Natural killer cell (primary cell): ENCODE results near the gene FOXP1. TPM values are rescaled to one million over a fixed set of nuclear protein-coding genes. Genes with fewer than 3 reads are reported as not detected.

ENCODE experiments used
- ATAC-seq, 3 donors: fragments of 150-1000 bp in 2 of 3; fragments of 200-7000 bp in 1 of 3; cut with Tn5 transposase; 1 replicate in 1 of 3; 2 replicates in 2 of 3; pipeline ENCODE4 v1.10.0; 2021; ENCODE audit warnings: mild to moderate bottlenecking in 2 of 3, moderate library complexity in 2 of 3
- DNase-seq, 2 donors: peaks; one replicate each; pipeline versions ENCODE4 v3.0.0 to v3.0.0-alpha.2; 2013 to 2021; ENCODE audit warnings: mixed read lengths in 1 of 2
- H3K27ac ChIP-seq: one replicate; pipeline ENCODE4 v1.5.1; 2013; ENCODE audit warnings: mild to moderate bottlenecking, low read length
- H3K27me3 ChIP-seq: one replicate; pipeline ENCODE4 v1.6.1; 2013; ENCODE audit warnings: low read length; ENCODE audit not compliant: control insufficient read depth, insufficient read depth
- H3K36me3 ChIP-seq: one replicate; pipeline ENCODE4 v1.6.1; 2013; ENCODE audit warnings: low read length; ENCODE audit not compliant: control insufficient read depth, insufficient read depth
- H3K4me1 ChIP-seq: one replicate; pipeline ENCODE4 v1.6.1; 2013; ENCODE audit warnings: low read length; ENCODE audit not compliant: control insufficient read depth, insufficient read depth
- H3K4me3 ChIP-seq: one replicate; pipeline ENCODE4 v1.5.1; 2013; ENCODE audit warnings: low read length
- H3K9me3 ChIP-seq: one replicate; pipeline ENCODE4 v1.6.1; 2013; ENCODE audit warnings: low read length; ENCODE audit not compliant: control insufficient read depth, insufficient read depth
- H3K27ac Mint-ChIP-seq, 2 donors: one replicate each; pipeline ENCODE4 v1.8.0; 2022; ENCODE audit warnings: mild to moderate bottlenecking in 2 of 2, mixed read lengths in 2 of 2, moderate library complexity in 1 of 2
- H3K27me3 Mint-ChIP-seq, 2 donors: one replicate each; pipeline ENCODE4 v1.8.0; 2022; ENCODE audit warnings: low read depth in 2 of 2, mixed read lengths in 2 of 2
- H3K36me3 Mint-ChIP-seq: one replicate; pipeline ENCODE4 v1.8.0; 2022; ENCODE audit warnings: mixed read lengths
- H3K4me1 Mint-ChIP-seq, 2 donors: one replicate each; pipeline ENCODE4 v1.8.0; 2022; ENCODE audit warnings: mixed read lengths in 2 of 2
- H3K4me3 Mint-ChIP-seq: one replicate; pipeline ENCODE4 v1.8.0; 2022; ENCODE audit warnings: mild to moderate bottlenecking, moderate library complexity, mixed read lengths
- H3K9me3 Mint-ChIP-seq, 2 donors: one replicate each; pipeline ENCODE4 v1.8.0; 2022; ENCODE audit warnings: mixed read lengths in 2 of 2
- CTCF ChIP-seq: fragments of 200-600 bp; IDR thresholded peaks from one replicate; pipeline ENCODE4 v1.8.0; 2022; ENCODE audit warnings: antibody characterized with exemption
- WGBS: methylation state at CpG from one replicate; pipeline ENCODE4 v1.1.7; 2013; ENCODE audit warnings: missing lambda C conversion rate; ENCODE audit not compliant: insufficient coverage; 5-methylcytosine and 5-hydroxymethylcytosine counted together
- intact Hi-C: fragments of 100-400 bp; cut with micrococcal nuclease; formaldehyde crosslinking; loops from one replicate; pipeline ENCODE4 v1.14.2; 2022
- total RNA-seq, 4 donors: library from RNA; stranded (reverse); fragments of 120-200 nt in 1 of 4; gene quantifications; one replicate each; pipeline versions ENCODE4 v1.2.3 to v1.2.4, GENCODE V29; 2013 to 2022

The FOXP1 gene
- total RNA-seq, 3 donors from 2014 or later (not counting 1 experiment from before 2014, with no cell fraction given) = 166 to 185 (median 166) TPM

- no peaks in the 10 kb centered on the region for H3K9me3 Mint-ChIP-seq
- ATAC-seq (peak in 1 of 3 donors; percentile 22), DNase-seq (peak in 1 of 2 donors; percentile 59)
- Histone ChIP-seq H3K9me3 (no peaks in the 10 kb centered on the region), H3K4me3 (no peak overlapping the region), H3K4me1 (peaks cover 58% of the 10 kb centered on the region), H3K36me3 (no peaks in the 10 kb centered on the region), H3K27ac (no peak overlapping the region), H3K27me3 (no peaks in the 10 kb centered on the region)
- H3K27me3 Mint-ChIP-seq = no peaks in the 10 kb centered on the region
- H3K36me3 Mint-ChIP-seq = no peaks in the 10 kb centered on the region
- WGBS = 31% methylated on average over 3 of the region's 3 CpGs
- H3K4me1 Mint-ChIP-seq = peaks cover 57 to 61% of the 10 kb centered on the region in 2 donors
- H3K27ac Mint-ChIP-seq = no peak overlapping the region
- intact Hi-C loops = loop anchor here (1.0 kb wide), 1 partner anchor 517 kb away; no protein-coding TSS in a partner anchor
- no peak for TF ChIP-seq CTCF
- H3K4me3 Mint-ChIP-seq = peak overlapping the region; percentile 93
These were observed 516.7 kb downstream of the FOXP1 start for GRCh38 chr3:71066849-71067261.

GRCh38 chr3:71066356-71066755, 517.2 kb downstream of the FOXP1 start:
- no peaks in the 10 kb centered on the region for H3K9me3 ChIP-seq
- H3K9me3 Mint-ChIP-seq = no peaks in the 10 kb centered on the region
- no peaks in the 10 kb centered on the region for H3K36me3 ChIP-seq
- peak overlapping the region; percentile 27 for H3K27ac ChIP-seq
- DNase-seq (peak in 1 of 2 donors; percentile 79), ATAC-seq (no peak)
- H3K4me3 Mint-ChIP-seq = peak overlapping the region; percentile 93
- TF ChIP-seq CTCF = no peak
- peaks cover 53% of the 10 kb centered on the region for H3K4me1 ChIP-seq
- H3K27me3 Mint-ChIP-seq = no peaks in the 10 kb centered on the region
- H3K27ac Mint-ChIP-seq = no peak overlapping the region
- 12% methylated on average over 4 of the region's 6 CpGs for WGBS
- H3K4me3 ChIP-seq = no peak overlapping the region
- no peaks in the 10 kb centered on the region for H3K27me3 ChIP-seq
- no peaks in the 10 kb centered on the region for H3K36me3 Mint-ChIP-seq
- peaks cover 52 to 58% of the 10 kb centered on the region in 2 donors for H3K4me1 Mint-ChIP-seq
- intact Hi-C loops = loop anchor here (1.0 kb wide), 1 partner anchor 518 kb away; no protein-coding TSS in a partner anchor

GRCh38 chr3:71065764-71066013, 517.8 kb downstream of the FOXP1 start:
- no peaks in the 10 kb centered on the region for H3K36me3 ChIP-seq
- Mint-ChIP-seq H3K27me3 (no peaks in the 10 kb centered on the region), H3K4me3 (peak overlapping the region; percentile 93), H3K9me3 (no peaks in the 10 kb centered on the region), H3K27ac (no peak overlapping the region), H3K36me3 (no peaks in the 10 kb centered on the region), H3K4me1 (peaks cover 45 to 51% of the 10 kb centered on the region in 2 donors)
- H3K4me1 ChIP-seq = peaks cover 46% of the 10 kb centered on the region
- peak overlapping the region; percentile 94 for H3K27ac ChIP-seq
- TF ChIP-seq CTCF = no peak
- DNase-seq = no peak
- no peaks in the 10 kb centered on the region for H3K9me3 ChIP-seq
- peak overlapping the region; percentile 74 for H3K4me3 ChIP-seq
- intact Hi-C loops = loop anchor here (1.0 to 2.0 kb wide), 6 partner anchors 15 to 519 kb away; no protein-coding TSS in a partner anchor
- ATAC-seq = no peak
- 17% methylated on average over 4 of the region's 4 CpGs for WGBS
- no peaks in the 10 kb centered on the region for H3K27me3 ChIP-seq
